ENCODE data around the gene KLF15. TPM values are rescaled to one million over a fixed set of nuclear protein-coding genes. Genes with fewer than 3 reads are reported as not detected.

The KLF15 gene
- total RNA-seq, 1 experiment from 2014 or later = 32.1 TPM

GRCh38 chr3:126312341-126312740 is 44.9 kb downstream of the KLF15 start:
- TF ChIP-seq CTCF (conservative IDR thresholded peaks at IDR 0.05; ENCODE audit: low read depth, low read length) (no peak), EZH2 (IDR thresholded peaks at IDR 0.05; ENCODE audit: borderline replicate concordance, low read depth, low read length, poor library complexity, severe bottlenecking) (no peak)
- Histone ChIP-seq H3K4me1 (ENCODE audit: insufficient read depth, low read length, poor library complexity, severe bottlenecking) (no peaks in the 10 kb centered on the region), H3K36me3 (ENCODE audit: insufficient read depth, low read length, poor library complexity, severe bottlenecking) (no peaks in the 10 kb centered on the region), H3K27ac (ENCODE audit: low read depth, low read length, poor library complexity, severe bottlenecking) (no peak overlapping the region), H3K27me3 (replicated peaks; ENCODE audit: insufficient read depth, low read depth, low read length, poor library complexity) (no peaks in the 10 kb centered on the region), H3K9me3 (ENCODE audit: low read depth, low read length, poor library complexity, severe bottlenecking) (no peaks in the 10 kb centered on the region), H3K4me3 (ENCODE audit: low read depth, low read length, poor library complexity, severe bottlenecking) (no peak overlapping the region)
- DNase-seq (ENCODE audit: low spot score) = no peak
- no TSS peak for BruUV-seq (replicated peaks)
- intact Hi-C loops (cut with micrococcal nuclease; ENCODE audit: unreplicated experiment) = no loop called here
- ChIA-PET POLR2A (ENCODE audit: low non-redundant PET) (no interaction called here), CTCF (no interaction called here)

GRCh38 chr3:126311338-126311978 is 45.8 kb downstream of the KLF15 start:
- intact Hi-C loops (cut with micrococcal nuclease; ENCODE audit: unreplicated experiment) = no loop called here
- no peaks in the 10 kb centered on the region for H3K9me3 ChIP-seq (ENCODE audit: low read depth, low read length, poor library complexity, severe bottlenecking)
- no peaks in the 10 kb centered on the region for H3K36me3 ChIP-seq (ENCODE audit: insufficient read depth, low read length, poor library complexity, severe bottlenecking)
- POLR2A ChIA-PET (ENCODE audit: low non-redundant PET) = no interaction called here
- no peaks in the 10 kb centered on the region for H3K27me3 ChIP-seq (replicated peaks; ENCODE audit: insufficient read depth, low read depth, low read length, poor library complexity)
- no TSS peak for BruUV-seq (replicated peaks)
- DNase-seq (ENCODE audit: low spot score) = no peak
- no peak overlapping the region for H3K27ac ChIP-seq (ENCODE audit: low read depth, low read length, poor library complexity, severe bottlenecking)
- no peak for TF ChIP-seq CTCF (conservative IDR thresholded peaks at IDR 0.05; ENCODE audit: low read depth, low read length)
- TF ChIP-seq EZH2 (IDR thresholded peaks at IDR 0.05; ENCODE audit: borderline replicate concordance, low read depth, low read length, poor library complexity, severe bottlenecking) = no peak
- no peak overlapping the region for H3K4me3 ChIP-seq (ENCODE audit: low read depth, low read length, poor library complexity, severe bottlenecking)
- CTCF ChIA-PET = no interaction called here
- H3K4me1 ChIP-seq (ENCODE audit: insufficient read depth, low read length, poor library complexity, severe bottlenecking) = no peaks in the 10 kb centered on the region

- CTCF ChIA-PET = no interaction called here
Observed at GRCh38 chr3:126310816-126311215, 46.4 kb downstream of the KLF15 start.

More at GRCh38 chr3:126310816-126311215, 46.4 kb downstream of the KLF15 start:
- Histone ChIP-seq H3K27ac (ENCODE audit: low read depth, low read length, poor library complexity, severe bottlenecking) (no peak overlapping the region), H3K4me3 (ENCODE audit: low read depth, low read length, poor library complexity, severe bottlenecking) (no peak overlapping the region), H3K4me1 (ENCODE audit: insufficient read depth, low read length, poor library complexity, severe bottlenecking) (no peaks in the 10 kb centered on the region), H3K36me3 (ENCODE audit: insufficient read depth, low read length, poor library complexity, severe bottlenecking) (no peaks in the 10 kb centered on the region), H3K27me3 (replicated peaks; ENCODE audit: insufficient read depth, low read depth, low read length, poor library complexity) (no peaks in the 10 kb centered on the region), H3K9me3 (ENCODE audit: low read depth, low read length, poor library complexity, severe bottlenecking) (no peaks in the 10 kb centered on the region)
- POLR2A ChIA-PET (ENCODE audit: low non-redundant PET) = no interaction called here
- DNase-seq (ENCODE audit: low spot score) = no peak
- no TSS peak for BruUV-seq (replicated peaks)
- TF ChIP-seq CTCF (conservative IDR thresholded peaks at IDR 0.05; ENCODE audit: low read depth, low read length) (no peak), EZH2 (IDR thresholded peaks at IDR 0.05; ENCODE audit: borderline replicate concordance, low read depth, low read length, poor library complexity, severe bottlenecking) (no peak)
- intact Hi-C loops (cut with micrococcal nuclease; ENCODE audit: unreplicated experiment) = no loop called here

Data from A673 (cell line).